ENCODE measurements around the gene ZFR. TPM values are rescaled to one million over a fixed set of nuclear protein-coding genes. Genes with fewer than 3 reads are reported as not detected.

The ZFR gene
- total RNA-seq, 1 donor from 2014 or later = 25.8 TPM

DNA sequence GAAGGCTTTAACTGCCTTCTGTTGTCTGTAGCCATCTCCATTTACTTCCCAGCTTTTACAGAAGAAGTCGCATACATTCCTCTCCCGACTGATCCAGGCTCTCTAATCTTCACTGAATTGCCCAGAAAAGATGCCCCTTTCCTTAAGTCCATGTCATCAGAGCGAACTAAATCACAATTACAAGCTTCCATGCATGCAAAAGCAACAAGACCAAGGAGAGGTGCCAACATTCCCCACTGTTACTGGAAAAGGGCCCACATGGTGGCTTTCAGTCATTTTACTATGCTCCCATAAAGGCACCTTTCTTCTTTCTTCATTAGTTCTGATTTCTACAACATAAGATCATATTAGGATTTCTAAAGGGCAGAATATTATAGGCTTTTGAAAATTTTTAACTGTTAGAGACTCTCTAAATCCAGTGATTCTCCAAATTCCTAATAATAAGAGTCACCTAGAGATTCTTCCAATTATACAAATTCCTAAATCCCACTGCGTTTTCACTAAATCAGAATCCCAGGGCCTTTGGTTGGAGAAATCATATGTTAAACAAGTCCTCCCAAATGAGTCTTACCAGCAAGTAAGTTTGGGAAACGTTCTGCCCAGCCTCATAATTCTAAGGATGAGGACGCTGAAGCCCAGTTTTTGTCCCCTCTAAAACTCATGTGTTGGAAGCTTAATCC is 17.0 kb upstream of the ZFR start:
- no peak for TF ChIP-seq CTCF (IDR thresholded peaks at IDR 0.05)
- no peak for DNase-seq (ENCODE audit: low spot score in 2 of 2)

DNA sequence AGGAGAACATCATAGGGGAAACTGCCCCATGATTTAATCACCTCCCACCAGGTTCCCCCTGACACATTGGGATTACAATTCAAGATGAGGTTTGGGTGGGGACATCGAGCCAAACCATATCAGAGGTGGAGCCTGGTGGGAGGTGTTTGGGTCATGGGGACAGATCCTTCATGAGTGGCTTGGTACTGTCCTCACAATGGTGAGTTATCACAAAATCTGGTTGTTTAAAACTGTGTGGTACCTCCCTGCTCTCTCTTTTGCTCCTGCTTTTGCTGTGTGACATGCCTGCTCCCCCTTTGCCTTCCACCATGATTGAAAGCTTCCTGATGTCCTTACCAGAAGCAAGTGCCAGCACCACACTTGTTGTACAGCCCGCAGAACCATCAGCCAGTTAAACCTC is 16.2 kb upstream of the ZFR start:
- Histone ChIP-seq H3K27me3 (no peaks in the 10 kb centered on the region), H3K27ac (no peak overlapping the region), H3K36me3 (no peaks in the 10 kb centered on the region), H3K4me1 (no peaks in the 10 kb centered on the region), H3K4me3 (no peak overlapping the region), H3K9me3 (no peaks in the 10 kb centered on the region)
- intact Hi-C loops (cut with DNase I) = no loop called here
- no peak for DNase-seq (ENCODE audit: low spot score in 2 of 2)
- no peak for TF ChIP-seq CTCF (IDR thresholded peaks at IDR 0.05)

More for the DNA sequence above, 17.0 kb upstream of the ZFR start:
- no peaks in the 10 kb centered on the region for H3K27me3 ChIP-seq
- intact Hi-C loops (cut with DNase I) = no loop called here
- no peaks in the 10 kb centered on the region for H3K4me1 ChIP-seq
- no peak overlapping the region for H3K4me3 ChIP-seq
- H3K36me3 ChIP-seq = no peaks in the 10 kb centered on the region
- H3K27ac ChIP-seq = no peak overlapping the region
- no peaks in the 10 kb centered on the region for H3K9me3 ChIP-seq

GRCh38 chr5:32458880-32459495 is 14.4 kb upstream of the ZFR start:
- H3K27ac ChIP-seq = no peak overlapping the region
- no peak for TF ChIP-seq CTCF (IDR thresholded peaks at IDR 0.05)
- H3K4me1 ChIP-seq = no peaks in the 10 kb centered on the region
- H3K4me3 ChIP-seq = no peak overlapping the region
- no peak for DNase-seq (ENCODE audit: low spot score in 2 of 2)
- H3K9me3 ChIP-seq = no peaks in the 10 kb centered on the region
- no peaks in the 10 kb centered on the region for H3K27me3 ChIP-seq
- no peaks in the 10 kb centered on the region for H3K36me3 ChIP-seq
- intact Hi-C loops (cut with DNase I) = no loop called here

- H3K4me3 ChIP-seq = no peak overlapping the region
- H3K4me1 ChIP-seq = no peaks in the 10 kb centered on the region
- H3K27ac ChIP-seq = no peak overlapping the region
- DNase-seq (ENCODE audit: low spot score in 2 of 2) = no peak
- no peaks in the 10 kb centered on the region for H3K36me3 ChIP-seq
- TF ChIP-seq CTCF (IDR thresholded peaks at IDR 0.05) = no peak
- intact Hi-C loops (cut with DNase I) = no loop called here
- no peaks in the 10 kb centered on the region for H3K27me3 ChIP-seq
- H3K9me3 ChIP-seq = no peaks in the 10 kb centered on the region
These were observed 10.8 kb upstream of the ZFR start for GRCh38 chr5:32455311-32455710.

- no peak for TF ChIP-seq CTCF (IDR thresholded peaks at IDR 0.05)
- H3K9me3 ChIP-seq = no peaks in the 10 kb centered on the region
- H3K4me1 ChIP-seq = no peaks in the 10 kb centered on the region
- H3K27ac ChIP-seq = no peak overlapping the region
- H3K4me3 ChIP-seq = no peak overlapping the region
- no peaks in the 10 kb centered on the region for H3K27me3 ChIP-seq
- no peaks in the 10 kb centered on the region for H3K36me3 ChIP-seq
- intact Hi-C loops (cut with DNase I) = no loop called here
- no peak for DNase-seq (ENCODE audit: low spot score in 2 of 2)
These were observed 10.3 kb upstream of the ZFR start for GRCh38 chr5:32454821-32455220.
